Thymus (tissue), 11 donors: ENCODE results near the gene CCHCR1. TPM values are rescaled to one million over a fixed set of nuclear protein-coding genes. Genes with fewer than 3 reads are reported as not detected.

ENCODE experiments used
- DNase-seq, 9 donors: peaks; one replicate each; pipeline ENCODE4 v3.0.0-alpha.2; 2013; ENCODE audit warnings: low spot score in 9 of 9, low read depth in 6 of 9, missing footprints in 1 of 9
- H3K27ac ChIP-seq, 2 donors: one replicate each; pipeline ENCODE4 v1.5.1; 2013; ENCODE audit warnings: control low read depth in 1 of 2, low read depth in 1 of 2, low read length in 1 of 2, mild to moderate bottlenecking in 1 of 2, moderate library complexity in 1 of 2
- H3K27me3 ChIP-seq, 2 donors: one replicate each; pipeline ENCODE4 v1.5.1; 2013; ENCODE audit warnings: low read length in 1 of 2; ENCODE audit not compliant: control insufficient read depth in 2 of 2, insufficient read depth in 1 of 2
- H3K36me3 ChIP-seq, 2 donors: one replicate each; pipeline ENCODE4 v1.5.1; 2013; ENCODE audit warnings: low read length in 1 of 2, mild to moderate bottlenecking in 1 of 2, moderate library complexity in 1 of 2; ENCODE audit not compliant: control insufficient read depth in 2 of 2, insufficient read depth in 2 of 2
- H3K4me1 ChIP-seq, 2 donors: one replicate each; pipeline ENCODE4 v1.5.1; 2013; ENCODE audit warnings: low read length in 2 of 2; ENCODE audit not compliant: control insufficient read depth in 2 of 2, insufficient read depth in 2 of 2
- H3K4me3 ChIP-seq, 2 donors: one replicate each; pipeline ENCODE4 v1.5.1; 2013; ENCODE audit warnings: low read length in 2 of 2, control low read depth in 1 of 2, mild to moderate bottlenecking in 1 of 2
- H3K9me3 ChIP-seq, 2 donors: one replicate each; pipeline ENCODE4 v1.5.1; 2013; ENCODE audit warnings: low read length in 1 of 2, mild to moderate bottlenecking in 1 of 2; ENCODE audit not compliant: control insufficient read depth in 2 of 2, insufficient read depth in 1 of 2
- WGBS: extraction: QIAGEN DNeasy Blood & Tissue Kit; methylation state at CpG from one replicate; pipeline ENCODE4 v1.1.7; 2013; 5-methylcytosine and 5-hydroxymethylcytosine counted together
- polyA plus RNA-seq: library from polyadenylated mRNA; stranded (reverse); fragments of 200-250 nt; gene quantifications from one replicate; pipeline ENCODE4 v1.2.3, GENCODE V29; 2013
- total RNA-seq: library from RNA; stranded (reverse); fragments of 120-200 nt; gene quantifications from one replicate; pipeline ENCODE4 v1.2.4, GENCODE V29; 2013
- donor health status: healthy.

The CCHCR1 gene
- total and polyA plus RNA-seq, 2 donors, result 14.2 to 24.5 TPM

- Histone ChIP-seq H3K36me3 (peaks cover 27 to 30% of the 10 kb centered on the region in 2 donors), H3K27ac (no peak overlapping the region), H3K9me3 (no peaks in the 10 kb centered on the region), H3K4me3 (no peak overlapping the region), H3K27me3 (peaks cover 0 to 4% of the 10 kb centered on the region in 2 donors), H3K4me1 (peaks cover 4 to 5% of the 10 kb centered on the region in 2 donors)
- DNase-seq, result no peak
- 89% methylated on average over 2 of the region's 2 CpGs for WGBS
These were observed 15.2 kb downstream of the CCHCR1 start for GRCh38 chr6:31142361-31142761.

GRCh38 chr6:31140643-31141042 is 17.0 kb downstream of the CCHCR1 start:
- H3K27me3 ChIP-seq, result peaks cover 0 to 4% of the 10 kb centered on the region in 2 donors

DNA sequence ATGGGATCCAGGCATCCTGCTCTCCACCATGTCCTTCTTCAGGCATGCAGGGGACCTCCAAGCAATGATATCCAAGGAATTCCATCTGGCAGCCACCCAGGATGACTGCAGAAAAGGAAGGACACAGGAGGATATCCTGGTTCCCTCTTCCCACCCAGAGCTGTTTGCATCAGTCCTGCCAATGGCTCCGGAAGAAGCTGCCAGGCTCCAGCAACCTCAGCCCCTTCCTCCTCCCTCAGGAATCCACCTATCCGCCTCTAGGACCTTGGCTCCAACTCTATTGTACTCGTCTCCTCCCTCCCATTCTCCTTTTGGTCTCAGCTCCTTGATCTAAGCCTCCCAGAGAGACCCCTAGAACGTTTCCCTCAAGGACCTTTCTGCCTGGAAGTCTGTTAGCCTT is 18.0 kb downstream of the CCHCR1 start:
- no peak for DNase-seq
- 80% methylated on average over 4 of the region's 4 CpGs for WGBS
- peaks cover 4 to 5% of the 10 kb centered on the region in 2 donors for H3K4me1 ChIP-seq
- no peak overlapping the region for H3K4me3 ChIP-seq
- H3K27ac ChIP-seq, result no peak overlapping the region
- H3K9me3 ChIP-seq, result no peaks in the 10 kb centered on the region
- peaks cover 15 to 18% of the 10 kb centered on the region in 2 donors for H3K36me3 ChIP-seq
- H3K27me3 ChIP-seq, result peaks cover 0 to 4% of the 10 kb centered on the region in 2 donors

More at GRCh38 chr6:31140643-31141042, 17.0 kb downstream of the CCHCR1 start:
- Histone ChIP-seq H3K27ac (no peak overlapping the region), H3K4me3 (no peak overlapping the region), H3K4me1 (peaks cover 4 to 5% of the 10 kb centered on the region in 2 donors), H3K36me3 (peaks cover 26 to 28% of the 10 kb centered on the region in 2 donors), H3K9me3 (no peaks in the 10 kb centered on the region)
- 89% methylated on average over 15 of the region's 15 CpGs for WGBS
- no peak for DNase-seq

DNA sequence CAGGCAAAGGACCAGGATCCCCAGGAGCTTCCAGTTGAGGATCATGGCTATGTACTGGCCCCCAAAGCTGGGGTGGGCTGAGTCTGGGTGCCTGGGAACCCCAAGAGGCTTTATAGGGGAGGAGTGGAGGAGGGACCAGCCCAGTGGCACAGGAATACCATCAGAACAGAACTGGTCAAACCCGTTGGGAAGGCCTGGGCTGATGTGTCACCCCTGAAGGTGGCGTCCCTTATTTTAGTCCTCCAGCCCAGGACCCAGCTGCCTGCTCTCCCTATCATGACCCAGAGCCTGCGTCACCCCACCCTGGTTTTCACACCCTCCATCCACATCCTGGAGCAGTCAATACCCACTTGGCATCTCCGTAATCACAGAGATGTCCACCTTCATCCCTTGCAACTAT is 18.6 kb downstream of the CCHCR1 start, which contains the start of gene PSORS1C2:
Gene PSORS1C2 (minus strand): TSS at position 85 of the 400 bp plus-strand sequence. CDS start 40 bp downstream, at position 45.
- 95% methylated on average over 4 of the region's 4 CpGs for WGBS
- DNase-seq, result no peak
- no peak within 1 kb of the TSS for H3K27ac ChIP-seq
- no peaks in the 10 kb centered on the region for H3K9me3 ChIP-seq
- H3K27me3 ChIP-seq, result peaks cover 0 to 4% of the 10 kb centered on the region in 2 donors
- H3K4me3 ChIP-seq, result no peak within 1 kb of the TSS
- peaks cover 4 to 5% of the 10 kb centered on the region in 2 donors for H3K4me1 ChIP-seq
- H3K36me3 ChIP-seq, result peaks cover 10 to 15% of the 10 kb centered on the region in 2 donors

DNA sequence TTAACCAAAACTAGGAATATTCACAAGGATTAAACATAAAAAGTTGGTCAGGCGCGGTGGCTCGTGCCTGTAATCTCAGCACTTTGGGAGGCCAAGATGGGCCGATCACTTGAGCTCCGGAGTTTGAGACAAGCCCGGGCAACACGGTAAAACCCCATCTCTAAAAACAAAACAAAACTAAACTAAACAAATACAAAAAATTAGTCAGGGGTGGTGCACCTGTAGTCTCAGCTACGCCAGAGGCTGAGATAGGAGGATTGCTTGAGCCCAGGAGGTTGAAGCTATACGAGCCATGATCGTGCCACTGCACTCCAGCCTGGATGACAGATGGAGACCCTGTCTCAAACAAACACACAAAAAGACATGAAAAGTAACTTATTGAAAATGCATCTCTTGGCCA is 21.9 kb downstream of the CCHCR1 start:
- no peak for DNase-seq
- H3K27ac ChIP-seq, result no peak overlapping the region
- 92% methylated on average over 10 of the region's 10 CpGs for WGBS
- peaks cover 4 to 5% of the 10 kb centered on the region in 2 donors for H3K4me1 ChIP-seq
- no peaks in the 10 kb centered on the region for H3K9me3 ChIP-seq
- H3K36me3 ChIP-seq, result no peaks in the 10 kb centered on the region
- no peak overlapping the region for H3K4me3 ChIP-seq
- peaks cover 0 to 4% of the 10 kb centered on the region in 2 donors for H3K27me3 ChIP-seq

- Histone ChIP-seq H3K27me3 (peaks cover 0 to 8% of the 10 kb centered on the region in 2 donors), H3K4me3 (no peak overlapping the region), H3K36me3 (no peaks in the 10 kb centered on the region), H3K9me3 (no peaks in the 10 kb centered on the region), H3K4me1 (peaks cover 4% of the 10 kb centered on the region in 2 donors), H3K27ac (no peak overlapping the region)
- no peak for DNase-seq
- WGBS, result 95% methylated on average over 6 of the region's 6 CpGs
These were observed 24.8 kb downstream of the CCHCR1 start for GRCh38 chr6:31132806-31133205.

DNA sequence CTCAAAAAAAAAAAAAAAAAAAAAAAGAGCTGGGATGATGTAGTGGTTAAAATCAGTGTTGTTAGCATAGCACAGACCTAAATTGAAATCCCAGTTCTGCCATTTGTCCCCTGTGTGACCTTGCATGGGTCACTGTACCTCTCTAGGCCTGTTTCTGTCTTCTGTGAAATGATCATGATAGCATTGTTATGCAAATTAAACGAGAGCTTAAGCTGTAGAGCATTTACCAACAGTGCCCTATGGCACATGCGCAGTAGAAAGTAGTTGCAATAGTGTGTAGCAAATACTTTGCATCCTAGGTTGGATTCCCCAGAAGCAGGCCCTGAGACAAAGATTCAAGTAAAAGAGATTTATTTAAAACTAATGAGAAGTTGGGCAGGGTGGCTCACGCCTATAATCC is 26.0 kb downstream of the CCHCR1 start:
- 95% methylated on average over 3 of the region's 3 CpGs for WGBS
- Histone ChIP-seq H3K27me3 (peaks cover 0 to 6% of the 10 kb centered on the region in 2 donors), H3K27ac (no peak overlapping the region), H3K9me3 (no peaks in the 10 kb centered on the region), H3K36me3 (no peaks in the 10 kb centered on the region), H3K4me3 (no peak overlapping the region), H3K4me1 (no peaks in the 10 kb centered on the region)
- no peak for DNase-seq

DNA sequence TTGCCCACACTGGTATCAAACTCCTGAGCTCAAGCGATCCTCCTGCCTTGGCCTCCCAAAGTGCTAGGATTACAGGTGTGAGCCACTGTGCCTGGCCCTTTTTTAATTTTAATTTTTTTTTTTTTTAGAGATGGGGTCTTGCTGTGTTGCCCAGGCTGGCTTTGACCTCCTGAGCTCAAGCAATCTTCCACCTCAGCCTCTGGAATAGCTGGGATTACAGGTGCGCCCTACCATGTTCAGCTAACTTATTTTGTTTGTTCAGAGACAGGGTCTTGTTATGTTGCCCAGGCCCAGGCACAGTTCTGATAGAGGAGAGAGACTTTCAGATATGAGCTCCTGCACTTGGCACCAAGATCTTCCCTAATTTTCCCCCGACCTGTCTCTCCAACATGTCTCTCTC is 26.9 kb downstream of the CCHCR1 start:
- Histone ChIP-seq H3K27ac (no peak overlapping the region), H3K4me1 (peaks cover 0 to 2% of the 10 kb centered on the region in 2 donors), H3K36me3 (no peaks in the 10 kb centered on the region), H3K4me3 (no peak overlapping the region), H3K27me3 (peaks cover 0 to 6% of the 10 kb centered on the region in 2 donors), H3K9me3 (no peaks in the 10 kb centered on the region)
- no peak for DNase-seq
- WGBS, result 98% methylated on average over 3 of the region's 3 CpGs

DNA sequence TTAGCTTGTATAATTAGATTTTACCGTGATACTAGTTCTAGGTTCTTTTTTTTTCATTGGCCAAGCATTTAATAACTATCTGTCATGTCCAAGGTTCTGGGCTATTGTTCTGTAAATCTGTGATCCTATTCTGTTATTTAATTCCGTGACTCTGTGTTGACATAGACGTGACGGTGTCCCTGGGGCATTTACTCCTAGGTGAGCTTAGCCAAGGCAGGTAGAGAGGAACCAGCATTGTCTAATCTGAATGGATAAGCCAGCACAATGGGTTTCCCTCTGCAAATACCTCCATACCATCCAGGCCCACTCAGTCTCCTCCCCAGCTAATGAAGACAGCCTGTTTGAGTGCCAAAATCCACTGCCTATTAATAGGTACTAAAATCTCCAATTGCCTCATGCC is 28.5 kb downstream of the CCHCR1 start:
- no peak overlapping the region for H3K27ac ChIP-seq
- no peak for DNase-seq
- peaks cover 0 to 6% of the 10 kb centered on the region in 2 donors for H3K27me3 ChIP-seq
- no peaks in the 10 kb centered on the region for H3K36me3 ChIP-seq
- H3K9me3 ChIP-seq, result no peaks in the 10 kb centered on the region
- 95% methylated on average over 4 of the region's 4 CpGs for WGBS
- peaks cover 0 to 7% of the 10 kb centered on the region in 2 donors for H3K4me1 ChIP-seq
- H3K4me3 ChIP-seq, result no peak overlapping the region
